KMS-11 (cell line): Measurements from ENCODE around the gene USP17L27.
"Not testable (repeated sequence)": the region's sequence is repeated elsewhere in the genome, so short reads cannot be mapped to it uniquely, and the experiment has no call there.

ENCODE experiments used
- H2AFZ ChIP-seq: fragments of 200-600 bp; sonication (generic); 2 replicates; pipeline ENCODE4 v1.6.1; 2016; ENCODE audit warnings: antibody characterized with exemption, mixed run types, low read depth
- H3K27ac ChIP-seq: fragments of 200-600 bp; sonication (generic); 2 replicates; pipeline ENCODE4 v1.6.1; 2016; ENCODE audit warnings: mild to moderate bottlenecking, mixed run types
- H3K27me3 ChIP-seq: fragments of 200-600 bp; sonication (generic); 2 replicates; pipeline ENCODE4 v1.6.1; 2017; ENCODE audit warnings: mild to moderate bottlenecking, low read depth, mixed run types, moderate library complexity; ENCODE audit not compliant: insufficient read depth
- H3K36me3 ChIP-seq: fragments of 200-600 bp; sonication (generic); 2 replicates; pipeline ENCODE4 v1.6.1; 2017; ENCODE audit warnings: mild to moderate bottlenecking, mixed run types; ENCODE audit not compliant: insufficient read depth
- H3K4me1 ChIP-seq: fragments of 200-600 bp; sonication (generic); 2 replicates; pipeline ENCODE4 v1.6.1; 2016; ENCODE audit warnings: mild to moderate bottlenecking, low read depth, mixed run types; ENCODE audit not compliant: poor library complexity, severe bottlenecking
- H3K4me2 ChIP-seq: fragments of 200-600 bp; sonication (generic); 2 replicates; pipeline ENCODE4 v1.7.0; 2016; ENCODE audit warnings: mild to moderate bottlenecking, mixed run types
- H3K4me3 ChIP-seq: fragments of 200-600 bp; sonication (generic); IDR thresholded peaks from 2 replicates; pipeline ENCODE4 v1.6.1; 2017; ENCODE audit warnings: low read depth, low read length, mixed read lengths; ENCODE audit not compliant: insufficient read depth
- H3K79me2 ChIP-seq: fragments of 200-600 bp; sonication (generic); 2 replicates; pipeline ENCODE4 v1.6.1; 2016; ENCODE audit warnings: low read depth, mixed run types; ENCODE audit not compliant: insufficient read depth
- H3K9ac ChIP-seq: fragments of 200-600 bp; sonication (generic); 2 replicates; pipeline ENCODE4 v1.6.1; 2016; ENCODE audit warnings: mild to moderate bottlenecking, mixed run types
- H4K20me1 ChIP-seq: fragments of 200-600 bp; sonication (generic); 2 replicates; pipeline ENCODE4 v1.6.1; 2016; ENCODE audit warnings: mild to moderate bottlenecking, mixed run types; ENCODE audit not compliant: insufficient read depth

The USP17L27 gene

GRCh38 chr4:9343848-9344247 lies at the start of gene USP17L27:
USP17L27 (plus strand) TSS chr4:9344148; CDS start chr4:9344148, 0 bp downstream.
- not testable (repeated sequence) for H3K27me3 ChIP-seq, H4K20me1 ChIP-seq, H3K4me1 ChIP-seq, H2AFZ ChIP-seq, H3K27ac ChIP-seq, H3K79me2 ChIP-seq, H3K36me3 ChIP-seq, H3K4me3 ChIP-seq, H3K9ac ChIP-seq, H3K4me2 ChIP-seq

GRCh38 chr4:9324191-9324590 lies 19.8 kb upstream of the USP17L27 start:
- H3K9ac ChIP-seq, H3K27me3 ChIP-seq, H2AFZ ChIP-seq, H4K20me1 ChIP-seq, H3K27ac ChIP-seq, H3K4me1 ChIP-seq, H3K36me3 ChIP-seq, H3K79me2 ChIP-seq, H3K4me3 ChIP-seq, H3K4me2 ChIP-seq: not testable (repeated sequence)

GRCh38 chr4:9324865-9325264 lies 19.1 kb upstream of the USP17L27 start, which contains the start of gene USP17L24:
USP17L24 (plus strand) TSS chr4:9325165; CDS start chr4:9325165, 0 bp downstream.
- H3K27ac ChIP-seq, H3K36me3 ChIP-seq, H3K27me3 ChIP-seq, H3K4me1 ChIP-seq, H2AFZ ChIP-seq, H3K4me2 ChIP-seq, H3K4me3 ChIP-seq, H3K9ac ChIP-seq, H4K20me1 ChIP-seq, H3K79me2 ChIP-seq: not testable (repeated sequence)

- not testable (repeated sequence) for H3K27me3 ChIP-seq, H4K20me1 ChIP-seq, H3K4me1 ChIP-seq, H3K27ac ChIP-seq, H3K79me2 ChIP-seq, H3K36me3 ChIP-seq, H3K4me2 ChIP-seq, H3K9ac ChIP-seq, H3K4me3 ChIP-seq, H2AFZ ChIP-seq
Observed at GRCh38 chr4:9329611-9330010, 14.3 kb upstream of the USP17L27 start, which contains the start of gene USP17L25. USP17L25 (plus strand) TSS chr4:9329911; CDS start chr4:9329911, 0 bp downstream.

GRCh38 chr4:9334358-9334757 lies 9.6 kb upstream of the USP17L27 start, which contains the start of gene USP17L26:
USP17L26 (plus strand) TSS chr4:9334658; CDS start chr4:9334658, 0 bp downstream.
- not testable (repeated sequence) for H3K79me2 ChIP-seq, H3K4me1 ChIP-seq, H4K20me1 ChIP-seq, H3K27me3 ChIP-seq, H3K27ac ChIP-seq, H2AFZ ChIP-seq, H3K9ac ChIP-seq, H3K4me3 ChIP-seq, H3K36me3 ChIP-seq, H3K4me2 ChIP-seq

GRCh38 chr4:9339103-9339502 lies 4.8 kb upstream of the USP17L27 start, which contains the start of gene USP17L5:
USP17L5 (plus strand) TSS chr4:9339403; CDS start chr4:9339403, 0 bp downstream.
- not testable (repeated sequence) for H3K4me1 ChIP-seq, H3K27ac ChIP-seq, H2AFZ ChIP-seq, H3K4me2 ChIP-seq, H3K79me2 ChIP-seq, H3K4me3 ChIP-seq, H3K27me3 ChIP-seq, H4K20me1 ChIP-seq, H3K36me3 ChIP-seq, H3K9ac ChIP-seq

- not testable (repeated sequence) for H3K4me1 ChIP-seq
Observed at GRCh38 chr4:9348593-9348992, 4.6 kb downstream of the USP17L27 start, which contains the start of gene USP17L28. USP17L28 (plus strand) TSS chr4:9348893; CDS start chr4:9348893, 0 bp downstream.

GRCh38 chr4:9350866-9351265 lies 6.9 kb downstream of the USP17L27 start:
- not testable (repeated sequence) for H3K36me3 ChIP-seq, H4K20me1 ChIP-seq, H3K4me3 ChIP-seq

More at GRCh38 chr4:9348593-9348992, 4.6 kb downstream of the USP17L27 start, which contains the start of gene USP17L28:
- H3K27me3 ChIP-seq, H2AFZ ChIP-seq, H4K20me1 ChIP-seq, H3K36me3 ChIP-seq, H3K4me2 ChIP-seq, H3K9ac ChIP-seq, H3K27ac ChIP-seq, H3K79me2 ChIP-seq, H3K4me3 ChIP-seq: not testable (repeated sequence)

GRCh38 chr4:9353338-9353737 lies 9.4 kb downstream of the USP17L27 start, which contains the start of gene USP17L29:
USP17L29 (plus strand) TSS chr4:9353638; CDS start chr4:9353638, 0 bp downstream.
- H2AFZ ChIP-seq, H3K36me3 ChIP-seq, H3K79me2 ChIP-seq, H3K9ac ChIP-seq, H3K27me3 ChIP-seq, H3K27ac ChIP-seq, H3K4me3 ChIP-seq, H4K20me1 ChIP-seq, H3K4me1 ChIP-seq, H3K4me2 ChIP-seq: not testable (repeated sequence)

More at GRCh38 chr4:9350866-9351265, 6.9 kb downstream of the USP17L27 start:
- H3K27ac ChIP-seq, H2AFZ ChIP-seq, H3K9ac ChIP-seq, H3K4me1 ChIP-seq, H3K79me2 ChIP-seq, H3K27me3 ChIP-seq, H3K4me2 ChIP-seq: not testable (repeated sequence)

- not testable (repeated sequence) for H3K27me3 ChIP-seq, H3K36me3 ChIP-seq, H3K9ac ChIP-seq, H3K4me3 ChIP-seq, H2AFZ ChIP-seq, H4K20me1 ChIP-seq, H3K27ac ChIP-seq, H3K79me2 ChIP-seq, H3K4me1 ChIP-seq, H3K4me2 ChIP-seq
Observed at GRCh38 chr4:9362829-9363228, 18.9 kb downstream of the USP17L27 start, which contains the start of gene USP17L30. USP17L30 (plus strand) TSS chr4:9363129; CDS start chr4:9363129, 0 bp downstream.
